Erythroblast (primary cell): ENCODE data around the gene MOB3B.

Experiments used
- GATA1 ChIP-seq: IDR thresholded peaks from 2 replicates; pipeline ENCODE4 v1.6.1; 2011; ENCODE audit warnings: low read depth, mild to moderate bottlenecking, control low read depth, low read length, moderate library complexity
- POLR2A ChIP-seq: IDR thresholded peaks from 2 replicates; pipeline ENCODE4 v1.6.1; 2011; ENCODE audit warnings: mild to moderate bottlenecking, low read length

DNA sequence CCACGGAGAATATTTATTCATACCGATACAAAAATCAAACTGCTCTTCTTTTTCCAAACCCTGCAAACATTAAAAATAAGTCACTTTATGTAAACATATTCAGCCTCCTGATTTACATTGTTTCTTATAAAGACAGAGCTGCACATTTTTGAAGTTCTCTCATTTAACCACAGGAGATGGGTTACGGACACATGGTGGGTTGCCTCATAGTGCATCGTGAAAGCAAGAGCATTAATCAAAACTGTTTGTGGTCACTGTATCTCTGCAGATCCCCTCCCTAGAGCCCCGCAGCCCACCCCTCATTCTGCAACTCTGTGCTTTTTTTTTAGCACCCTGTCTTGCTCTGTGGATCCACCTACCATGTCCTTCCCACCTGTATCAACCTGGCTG, 189.3 kb downstream of the MOB3B start:
- no peak for TF ChIP-seq POLR2A
- no peak for TF ChIP-seq GATA1
